Measurements from ENCODE around the gene OR6P1. TPM values are rescaled to one million over a fixed set of nuclear protein-coding genes. Genes with fewer than 3 reads are reported as not detected.

Gene OR6P1
- total and polyA plus RNA-seq, 9 donors, result not detected

DNA sequence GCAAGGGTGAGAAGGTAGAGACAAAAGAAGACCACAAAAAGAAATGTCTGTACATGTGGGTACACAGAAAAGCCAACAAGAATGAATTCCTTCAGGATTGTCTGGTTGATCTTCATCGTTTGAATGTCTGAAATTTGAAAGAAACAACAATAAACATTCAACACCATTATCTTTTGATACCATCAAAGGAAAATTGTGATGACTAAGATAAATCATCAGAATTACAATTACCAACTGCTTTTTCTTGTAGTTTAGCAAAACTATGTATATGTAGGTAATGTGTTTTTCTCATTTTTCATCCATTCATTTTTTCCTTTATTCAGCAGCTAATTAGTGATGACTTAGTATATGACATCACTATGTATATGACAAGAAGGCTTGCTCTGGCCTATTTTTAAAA, 9.4 kb upstream of the OR6P1 start, which contains the start of gene OR10X1:
Gene OR10X1 (minus strand): TSS at position 167 of the 400 bp plus-strand sequence. CDS start 0 bp downstream, at position 167.
- 82 to 95% (median 89%) methylated on average over 1 of the region's 1 CpG for WGBS, 3 donors
- Histone ChIP-seq H3K36me3 (no peaks in the 10 kb centered on the region), H3K4me1 (ENCODE audit: insufficient read depth) (no peaks in the 10 kb centered on the region), H3K27me3 (no peaks in the 10 kb centered on the region), H3K4me3 (no peak within 1 kb of the TSS), H3K27ac (no peak within 1 kb of the TSS), H3K9me3 (no peaks in the 10 kb centered on the region)
- DNase-seq, result no peak
- intact Hi-C loops (cut with DNase I), result no loop called here
- TF ChIP-seq EP300 (IDR thresholded peaks at IDR 0.05), result no peak
- TF ChIP-seq, protein P1, sequence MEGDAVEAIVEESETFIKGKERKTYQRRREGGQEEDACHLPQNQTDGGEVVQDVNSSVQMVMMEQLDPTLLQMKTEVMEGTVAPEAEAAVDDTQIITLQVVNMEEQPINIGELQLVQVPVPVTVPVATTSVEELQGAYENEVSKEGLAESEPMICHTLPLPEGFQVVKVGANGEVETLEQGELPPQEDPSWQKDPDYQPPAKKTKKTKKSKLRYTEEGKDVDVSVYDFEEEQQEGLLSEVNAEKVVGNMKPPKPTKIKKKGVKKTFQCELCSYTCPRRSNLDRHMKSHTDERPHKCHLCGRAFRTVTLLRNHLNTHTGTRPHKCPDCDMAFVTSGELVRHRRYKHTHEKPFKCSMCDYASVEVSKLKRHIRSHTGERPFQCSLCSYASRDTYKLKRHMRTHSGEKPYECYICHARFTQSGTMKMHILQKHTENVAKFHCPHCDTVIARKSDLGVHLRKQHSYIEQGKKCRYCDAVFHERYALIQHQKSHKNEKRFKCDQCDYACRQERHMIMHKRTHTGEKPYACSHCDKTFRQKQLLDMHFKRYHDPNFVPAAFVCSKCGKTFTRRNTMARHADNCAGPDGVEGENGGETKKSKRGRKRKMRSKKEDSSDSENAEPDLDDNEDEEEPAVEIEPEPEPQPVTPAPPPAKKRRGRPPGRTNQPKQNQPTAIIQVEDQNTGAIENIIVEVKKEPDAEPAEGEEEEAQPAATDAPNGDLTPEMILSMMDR (IDR thresholded peaks at IDR 0.05), result no peak
- no peak for TF ChIP-seq POLR2A (IDR thresholded peaks at IDR 0.05)

DNA sequence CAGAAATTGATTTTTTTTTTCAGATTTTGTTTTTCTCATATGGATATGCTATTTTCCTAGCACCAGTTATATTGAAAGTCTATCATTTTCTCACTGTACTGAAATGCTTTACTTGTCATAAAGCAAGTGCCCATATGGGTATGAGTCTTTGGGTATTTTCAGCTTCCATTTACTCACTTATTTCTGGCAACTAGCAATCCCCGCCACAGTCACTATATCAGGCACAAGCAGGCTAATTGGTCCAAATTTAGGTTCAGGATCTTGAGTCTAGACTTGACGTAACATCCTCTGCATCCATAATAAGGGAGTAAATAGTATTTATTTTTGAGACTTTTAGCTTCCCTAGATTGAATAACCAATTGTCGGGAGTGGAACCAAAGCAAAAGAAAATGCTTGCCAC, 7.2 kb upstream of the OR6P1 start:
- Histone ChIP-seq H3K4me3 (no peak overlapping the region), H3K36me3 (no peaks in the 10 kb centered on the region), H3K27me3 (no peaks in the 10 kb centered on the region), H3K27ac (no peak overlapping the region), H3K9me3 (no peaks in the 10 kb centered on the region), H3K4me1 (ENCODE audit: insufficient read depth) (no peaks in the 10 kb centered on the region)
- no peak for TF ChIP-seq EP300 (IDR thresholded peaks at IDR 0.05)
- intact Hi-C loops (cut with DNase I), result no loop called here
- 91 to 93% (median 93%) methylated on average over 3 of the region's 3 CpGs for WGBS, 3 donors
- DNase-seq, result no peak

DNA sequence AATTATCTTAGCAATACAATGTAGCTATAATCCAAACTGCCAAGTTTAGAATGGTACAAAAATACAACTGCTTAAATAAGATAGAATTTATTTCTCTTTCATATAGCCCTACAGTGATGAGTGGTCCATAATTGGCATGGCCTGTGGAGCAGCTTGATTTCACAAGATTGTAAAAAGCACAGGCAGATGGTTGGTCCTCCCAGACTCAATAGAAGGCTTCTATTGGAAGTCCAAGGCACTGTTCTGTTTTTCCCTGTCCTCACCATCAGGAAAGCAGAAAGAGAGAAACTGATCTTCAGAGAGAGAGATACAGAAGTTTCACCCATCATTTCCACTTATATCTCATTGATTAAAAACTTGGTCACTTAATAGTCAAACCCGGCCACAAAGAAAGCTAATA, 1.8 kb upstream of the OR6P1 start:
- intact Hi-C loops (cut with DNase I), result no loop called here
- WGBS, 3 donors, result 77 to 86% (median 81%) methylated on average over 1 of the region's 1 CpG
- Histone ChIP-seq H3K4me1 (ENCODE audit: insufficient read depth) (no peaks in the 10 kb centered on the region), H3K27ac (no peak overlapping the region), H3K4me3 (no peak overlapping the region), H3K27me3 (no peaks in the 10 kb centered on the region), H3K9me3 (no peaks in the 10 kb centered on the region), H3K36me3 (no peaks in the 10 kb centered on the region)
- no peak for DNase-seq
- TF ChIP-seq, protein P1 (IDR thresholded peaks at IDR 0.05), result no peak
- TF ChIP-seq POLR2A (IDR thresholded peaks at IDR 0.05) (no peak), EP300 (IDR thresholded peaks at IDR 0.05) (no peak)

DNA sequence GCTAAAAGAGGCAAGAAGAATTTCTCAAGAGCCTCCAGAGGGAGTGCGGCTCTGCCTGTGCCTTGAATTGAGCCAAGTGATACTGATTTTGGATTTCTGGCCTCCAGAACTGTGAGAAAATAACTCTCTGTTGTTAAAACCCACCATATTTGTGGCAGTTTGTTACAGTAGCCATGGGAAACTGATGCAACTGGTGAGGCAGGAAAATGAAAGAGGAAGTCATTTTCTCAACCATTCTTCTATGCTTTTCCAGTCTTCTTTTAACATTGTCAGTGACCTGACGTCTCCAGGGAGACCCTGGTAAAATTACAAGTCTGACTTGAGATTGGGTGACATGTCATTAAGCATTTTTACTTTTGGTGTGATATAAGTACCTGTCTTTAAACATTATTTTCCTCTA, 5.8 kb downstream of the OR6P1 start:
- no peaks in the 10 kb centered on the region for H3K36me3 ChIP-seq
- TF ChIP-seq, protein P1 (IDR thresholded peaks at IDR 0.05), result no peak
- no peak for DNase-seq
- H3K27ac ChIP-seq, result no peak overlapping the region
- intact Hi-C loops (cut with DNase I), result no loop called here
- 72 to 78% (median 76%) methylated on average over 2 of the region's 2 CpGs for WGBS, 3 donors
- no peaks in the 10 kb centered on the region for H3K27me3 ChIP-seq
- no peak overlapping the region for H3K4me3 ChIP-seq
- no peaks in the 10 kb centered on the region for H3K9me3 ChIP-seq
- no peaks in the 10 kb centered on the region for H3K4me1 ChIP-seq (ENCODE audit: insufficient read depth)

DNA sequence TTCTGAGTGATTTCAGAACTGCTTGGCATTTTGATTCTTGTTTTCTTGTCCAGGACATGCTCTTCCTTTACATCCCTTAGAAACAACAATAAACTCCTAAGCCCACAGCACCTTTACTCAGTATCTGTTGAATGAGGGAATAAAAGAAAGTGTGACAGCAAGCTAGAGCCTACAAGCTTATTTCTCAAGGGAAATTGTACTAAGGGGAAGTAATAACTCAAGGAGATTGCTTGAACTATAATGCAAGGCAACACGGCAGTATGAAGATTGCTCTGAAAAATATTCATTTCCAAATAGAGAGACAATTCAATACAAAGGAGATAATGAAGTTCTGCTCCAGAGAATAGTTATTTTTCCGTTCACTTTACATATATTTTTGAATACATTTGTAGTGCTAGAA, 6.5 kb downstream of the OR6P1 start:
- intact Hi-C loops (cut with DNase I), result no loop called here
- no peaks in the 10 kb centered on the region for H3K4me1 ChIP-seq (ENCODE audit: insufficient read depth)
- no peak overlapping the region for H3K4me3 ChIP-seq
- no peak overlapping the region for H3K27ac ChIP-seq
- 67 to 73% (median 72%) methylated on average over 2 of the region's 2 CpGs for WGBS, 3 donors
- DNase-seq, result no peak
- no peaks in the 10 kb centered on the region for H3K9me3 ChIP-seq
- no peak for TF ChIP-seq EP300 (IDR thresholded peaks at IDR 0.05)
- no peak for TF ChIP-seq POLR2A (IDR thresholded peaks at IDR 0.05)
- TF ChIP-seq, protein P1 (IDR thresholded peaks at IDR 0.05), result no peak
- no peaks in the 10 kb centered on the region for H3K27me3 ChIP-seq
- H3K36me3 ChIP-seq, result no peaks in the 10 kb centered on the region
